HG03457 (cell line): ENCODE results near the gene PIGL.
"Not testable (repeated sequence)": the region's sequence is repeated elsewhere in the genome, so short reads cannot be mapped to it uniquely, and the experiment has no call there.

Experiments used
- ATAC-seq: cut with Tn5 transposase; IDR thresholded peaks from one replicate; pipeline ENCODE4 v1.9.1; 2021; ENCODE audit warnings: moderate number of reproducible peaks; ENCODE audit not compliant: unreplicated experiment

Gene PIGL

GRCh38 chr17:16304830-16305229, 87.8 kb downstream of the PIGL start:
- no peak for ATAC-seq

- no peak for ATAC-seq
Observed at GRCh38 chr17:16306211-16306610, 89.2 kb downstream of the PIGL start.

DNA sequence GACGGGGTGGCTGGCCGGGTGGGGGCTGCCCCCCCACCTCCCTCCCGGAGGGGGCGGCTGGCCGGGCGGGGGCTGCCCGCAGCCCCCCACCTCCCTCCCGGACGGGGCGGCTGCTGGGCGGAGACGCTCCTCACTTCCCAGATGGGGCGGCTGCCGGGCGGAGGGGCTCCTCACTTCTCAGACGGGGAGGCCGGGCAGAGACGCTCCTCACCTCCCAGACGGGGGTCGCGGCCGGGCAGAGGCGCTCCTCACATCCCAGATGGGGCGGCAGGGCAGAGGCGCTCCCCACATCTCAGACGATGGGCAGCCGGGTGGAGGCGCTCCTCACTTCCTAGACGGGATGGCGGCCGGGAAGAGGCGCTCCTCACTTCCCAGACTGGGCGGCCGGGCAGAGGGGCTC, 95.1 kb downstream of the PIGL start:
- not testable (repeated sequence) for ATAC-seq

- ATAC-seq: no peak
Observed at GRCh38 chr17:16313139-16314090, 96.4 kb downstream of the PIGL start.

GRCh38 chr17:16314189-16314588, 97.2 kb downstream of the PIGL start:
- no peak for ATAC-seq

- no peak for ATAC-seq
Observed at GRCh38 chr17:16314859-16315258, 97.8 kb downstream of the PIGL start.

DNA sequence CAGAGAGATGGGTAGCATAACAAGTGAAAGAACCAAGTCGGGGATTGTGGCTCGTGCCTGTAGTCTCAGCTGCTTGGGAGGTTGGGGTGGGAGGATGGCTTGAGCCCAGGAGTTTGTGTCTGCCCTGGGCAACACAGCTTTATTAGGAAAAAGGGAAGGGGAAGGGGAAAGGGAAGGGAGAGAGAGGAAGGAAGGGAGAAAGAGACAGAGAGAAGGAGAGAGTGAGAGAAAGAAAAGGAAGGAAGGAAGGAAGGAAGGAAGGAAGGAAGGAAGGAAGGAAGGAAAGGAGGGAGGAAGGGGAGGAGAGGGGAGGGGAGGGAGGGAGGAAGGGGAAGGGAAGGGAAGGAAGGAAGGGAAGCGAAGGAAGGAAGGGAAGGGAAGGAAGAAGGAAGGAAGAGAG, 103.0 kb downstream of the PIGL start:
- no peak for ATAC-seq

DNA sequence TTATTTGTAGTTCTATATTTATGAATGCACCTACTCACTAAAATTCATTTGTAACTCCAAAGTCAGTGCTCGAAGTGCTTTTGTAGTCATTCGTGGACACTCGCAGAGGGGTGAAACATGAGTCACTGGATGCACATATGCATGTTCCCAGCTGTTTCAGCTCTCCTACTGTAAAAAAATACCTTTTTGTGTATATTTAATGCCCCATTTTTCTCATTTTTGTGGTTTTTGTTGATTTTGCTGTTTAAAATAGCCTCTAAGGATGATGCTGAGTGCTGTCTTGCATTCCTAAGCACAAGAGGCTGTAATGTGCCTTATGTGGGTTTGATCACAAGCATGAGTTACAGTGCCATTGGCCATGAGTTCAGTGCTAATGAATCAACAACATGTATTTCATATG, 105.6 kb downstream of the PIGL start:
- no peak for ATAC-seq

DNA sequence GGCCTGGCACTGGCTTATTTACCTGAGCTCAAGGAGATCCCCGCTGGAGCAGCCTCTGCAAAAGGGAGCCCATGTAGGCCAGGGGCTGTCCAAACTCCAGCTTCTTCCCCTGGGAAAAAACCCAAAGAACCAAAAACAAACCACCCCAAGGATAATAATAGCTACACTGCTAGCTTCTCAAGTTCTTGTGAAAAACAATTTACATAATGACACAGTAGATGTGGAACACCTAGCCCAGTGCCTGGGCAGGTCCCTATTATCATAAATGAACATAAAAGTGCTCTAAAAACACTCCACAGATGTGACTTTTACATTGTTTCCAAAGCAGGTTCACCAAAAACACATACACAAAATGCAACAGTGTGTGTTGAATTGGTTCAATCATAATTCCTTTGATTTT, 109.0 kb downstream of the PIGL start:
- ATAC-seq: no peak

DNA sequence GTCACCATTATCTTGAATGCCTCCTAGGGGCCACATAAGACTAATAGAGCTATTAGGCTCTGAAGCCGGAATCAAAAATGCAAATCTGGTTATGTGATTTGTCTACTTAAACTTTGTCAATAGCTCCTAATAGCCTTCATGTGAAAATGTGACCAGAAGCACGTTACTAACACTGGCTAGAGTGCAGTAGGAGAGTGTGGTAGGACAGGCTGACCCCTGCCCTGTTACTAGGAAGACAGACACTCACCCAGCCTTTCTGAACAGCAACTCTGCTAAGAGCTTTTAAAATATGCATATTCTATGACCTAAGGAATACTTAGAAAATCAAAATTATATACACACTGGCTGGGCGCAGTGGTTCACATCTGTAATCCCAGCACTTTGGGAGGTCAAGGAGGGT, 110.0 kb downstream of the PIGL start:
- ATAC-seq: no peak

DNA sequence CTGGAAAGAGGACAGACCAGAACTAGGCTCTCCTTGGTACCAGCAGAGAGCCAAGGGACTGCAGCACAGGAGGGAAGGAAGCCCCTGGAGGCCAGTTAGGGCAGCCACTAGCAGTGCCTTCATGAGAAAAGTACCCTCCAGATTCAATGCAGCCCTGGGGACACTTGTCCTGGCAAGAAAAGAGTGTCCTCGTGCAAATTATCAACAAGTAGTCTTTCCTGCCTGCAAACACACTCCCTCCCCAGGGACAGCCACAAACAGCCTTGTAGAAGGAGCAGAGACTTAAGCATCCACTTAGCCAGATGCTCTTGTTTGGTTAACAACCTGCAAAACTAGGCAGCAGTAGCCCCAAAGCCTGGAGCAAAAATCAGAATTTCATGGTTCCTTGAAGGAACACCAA, 112.0 kb downstream of the PIGL start:
- ATAC-seq: no peak

GRCh38 chr17:16329519-16330271, 112.7 kb downstream of the PIGL start:
- no peak for ATAC-seq

GRCh38 chr17:16338391-16338790, 121.4 kb downstream of the PIGL start:
- ATAC-seq: no peak

- ATAC-seq: no peak
Observed at GRCh38 chr17:16339402-16339801, 122.4 kb downstream of the PIGL start.

- ATAC-seq: no peak
Observed at GRCh38 chr17:16339959-16340358, 122.9 kb downstream of the PIGL start.

DNA sequence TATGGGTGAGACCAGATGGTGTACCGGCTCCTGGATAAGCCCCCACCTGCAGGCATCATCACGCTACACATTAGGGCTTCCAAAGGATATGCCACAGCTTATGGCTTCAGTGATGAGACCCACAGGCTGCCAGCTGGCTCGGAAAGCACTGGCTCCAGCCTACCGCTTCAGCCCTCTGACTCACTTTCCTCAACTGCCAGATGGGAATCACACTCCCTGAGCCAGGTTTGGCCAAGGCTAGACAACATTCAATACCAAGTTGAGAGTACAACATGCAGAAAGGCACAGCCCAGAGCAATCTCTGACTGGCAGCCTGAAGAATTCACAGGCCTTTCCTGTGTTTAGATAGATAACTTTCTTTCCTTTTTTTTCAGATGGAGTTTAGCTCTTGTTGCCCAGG, 126.0 kb downstream of the PIGL start:
- ATAC-seq: no peak

GRCh38 chr17:16343569-16343968, 126.6 kb downstream of the PIGL start:
- no peak for ATAC-seq

DNA sequence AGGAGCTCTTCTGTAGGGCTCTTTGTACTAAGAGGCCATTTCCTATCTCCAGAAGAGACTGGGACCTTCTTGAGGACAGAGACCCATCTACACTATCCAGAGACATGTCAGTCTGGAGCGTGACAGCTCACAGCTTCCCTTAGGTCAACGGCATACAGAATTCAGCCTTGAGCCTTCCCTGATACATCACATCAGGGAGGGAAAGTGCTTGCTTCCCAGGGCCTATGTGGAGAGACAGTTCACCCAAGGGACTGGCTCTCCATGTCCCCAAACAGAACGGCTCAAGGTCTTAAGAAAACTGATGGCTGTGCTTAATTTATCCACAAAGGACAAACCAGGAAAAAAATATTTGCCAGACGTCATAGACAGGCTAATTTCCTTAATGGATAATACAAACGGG, 128.6 kb downstream of the PIGL start:
- ATAC-seq: no peak

GRCh38 chr17:16346721-16347271, 129.8 kb downstream of the PIGL start:
- no peak for ATAC-seq

DNA sequence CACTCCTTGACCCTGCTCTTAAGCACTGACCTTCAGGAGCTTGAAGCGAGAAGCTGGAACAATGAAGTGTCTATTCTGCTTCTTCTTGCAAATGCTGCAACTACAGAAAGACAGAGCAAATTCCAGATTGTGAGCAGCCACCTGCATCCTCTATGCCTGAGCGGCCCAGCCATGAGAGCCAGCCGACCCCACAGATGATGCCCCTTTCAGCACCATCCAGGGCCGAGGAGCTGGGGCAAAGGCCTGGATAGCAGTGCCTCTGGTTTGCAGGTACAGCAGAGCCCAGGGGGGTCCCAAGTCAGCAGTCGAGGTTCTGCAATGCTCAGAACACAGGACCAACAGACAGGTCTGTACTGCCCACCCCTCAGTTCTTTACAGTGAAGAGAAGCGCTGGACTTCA, 131.6 kb downstream of the PIGL start:
- ATAC-seq: no peak

- ATAC-seq: no peak
Observed at GRCh38 chr17:16349431-16349830, 132.4 kb downstream of the PIGL start.

DNA sequence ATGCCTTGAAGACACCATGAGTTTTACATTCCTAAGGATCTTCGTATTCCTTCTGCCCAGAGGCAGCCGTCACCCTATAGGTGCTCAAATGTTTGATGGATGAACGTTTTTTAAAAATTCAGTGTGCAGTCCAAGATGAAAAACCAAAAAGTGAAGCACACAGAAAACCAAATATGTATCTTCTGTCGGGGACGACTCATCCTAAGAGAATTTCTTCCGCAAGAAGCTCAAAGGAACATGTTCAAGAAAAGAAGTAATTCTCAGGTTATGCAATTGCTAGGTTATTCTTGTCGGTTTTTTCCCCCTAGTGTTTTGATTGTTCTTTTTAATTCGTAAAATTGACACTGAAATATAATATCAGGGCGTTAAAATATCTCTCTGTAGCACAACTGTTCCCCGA, 134.8 kb downstream of the PIGL start:
- no peak for ATAC-seq
